C4-2B (cell line): ENCODE measurements around the gene FBXO39.

ENCODE experiments used
- CTCF ChIP-seq: fragments of 450-650 bp; conservative IDR thresholded peaks from 2 replicates; pipeline ENCODE4 v1.5.1; 2017; ENCODE audit warnings: mild to moderate bottlenecking
- ZFX ChIP-seq: fragments of 450-650 bp; IDR thresholded peaks from 2 replicates; pipeline ENCODE4 v1.6.1; 2017

DNA sequence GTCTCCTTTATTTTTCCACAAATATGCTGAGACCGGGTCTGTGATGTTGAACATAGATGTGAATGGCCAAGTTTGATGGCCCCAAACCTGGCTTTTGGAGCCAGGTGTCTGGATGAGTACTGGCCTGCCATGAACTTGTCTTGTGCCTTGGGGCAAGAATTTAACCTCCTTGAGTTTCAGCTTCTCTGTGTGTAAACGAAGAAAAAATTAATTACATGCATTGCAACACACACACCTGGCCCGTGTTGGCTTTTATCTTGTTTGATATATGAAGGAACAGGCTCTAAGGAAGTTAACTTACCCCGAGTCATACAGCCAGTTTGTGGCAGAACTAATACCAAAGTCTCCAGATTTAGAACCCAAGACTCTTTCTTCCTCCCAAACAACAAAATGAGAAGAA is 13.1 kb downstream of the FBXO39 start:
- TF ChIP-seq CTCF (no peak), ZFX (no peak)
